Measurements from ENCODE around the gene IL1RAP.

- no peak for TF ChIP-seq CTCF (IDR thresholded peaks at IDR 0.05)
- TF ChIP-seq POLR2A (IDR thresholded peaks at IDR 0.05; ENCODE audit: low read depth): no peak
Measured at GRCh38 chr3:190545191-190545590, 31.3 kb downstream of the IL1RAP start.

Data from esophagus muscularis mucosa (tissue), 3 donors.